ENCODE data around the gene APOBEC3G.
"Not testable (repeated sequence)": the region's sequence is repeated elsewhere in the genome, so short reads cannot be mapped to it uniquely, and the experiment has no call there.

DNA sequence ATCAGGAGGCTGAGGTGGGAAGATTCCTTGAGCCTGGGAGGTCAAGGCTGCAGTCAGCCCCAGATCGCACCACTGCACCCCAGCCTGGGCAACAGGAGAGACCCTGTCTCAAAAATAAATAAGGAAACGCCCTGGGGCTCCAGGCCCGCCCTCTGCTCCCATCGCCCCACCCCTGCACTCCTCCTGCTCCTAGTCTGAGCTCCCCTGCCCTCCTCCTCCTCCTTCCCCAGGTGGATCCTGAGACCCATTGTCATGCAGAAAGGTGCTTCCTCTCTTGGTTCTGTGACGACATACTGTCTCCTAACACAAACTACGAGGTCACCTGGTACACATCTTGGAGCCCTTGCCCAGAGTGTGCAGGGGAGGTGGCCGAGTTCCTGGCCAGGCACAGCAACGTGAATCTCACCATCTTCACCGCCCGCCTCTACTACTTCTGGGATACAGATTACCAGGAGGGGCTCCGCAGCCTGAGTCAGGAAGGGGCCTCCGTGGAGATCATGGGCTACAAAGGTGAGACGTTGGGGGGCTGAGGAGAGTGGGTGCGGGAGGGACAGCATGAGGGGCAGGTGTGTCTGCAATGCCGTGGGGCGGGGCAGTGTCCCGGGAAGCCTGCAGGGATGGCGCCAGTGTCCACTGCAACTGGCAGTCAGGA lies 25.1 kb upstream of the APOBEC3G start:
- not testable (repeated sequence) for TF ChIP-seq CTCF, POLR2A (IDR thresholded peaks at IDR 0.05)

Data from adrenal gland (tissue), 5 donors.